ENCODE results near the gene KPNA3.

GRCh38 chr13:49664606-49665005 is 127.9 kb downstream of the KPNA3 start:
- TF ChIP-seq, protein P1, sequence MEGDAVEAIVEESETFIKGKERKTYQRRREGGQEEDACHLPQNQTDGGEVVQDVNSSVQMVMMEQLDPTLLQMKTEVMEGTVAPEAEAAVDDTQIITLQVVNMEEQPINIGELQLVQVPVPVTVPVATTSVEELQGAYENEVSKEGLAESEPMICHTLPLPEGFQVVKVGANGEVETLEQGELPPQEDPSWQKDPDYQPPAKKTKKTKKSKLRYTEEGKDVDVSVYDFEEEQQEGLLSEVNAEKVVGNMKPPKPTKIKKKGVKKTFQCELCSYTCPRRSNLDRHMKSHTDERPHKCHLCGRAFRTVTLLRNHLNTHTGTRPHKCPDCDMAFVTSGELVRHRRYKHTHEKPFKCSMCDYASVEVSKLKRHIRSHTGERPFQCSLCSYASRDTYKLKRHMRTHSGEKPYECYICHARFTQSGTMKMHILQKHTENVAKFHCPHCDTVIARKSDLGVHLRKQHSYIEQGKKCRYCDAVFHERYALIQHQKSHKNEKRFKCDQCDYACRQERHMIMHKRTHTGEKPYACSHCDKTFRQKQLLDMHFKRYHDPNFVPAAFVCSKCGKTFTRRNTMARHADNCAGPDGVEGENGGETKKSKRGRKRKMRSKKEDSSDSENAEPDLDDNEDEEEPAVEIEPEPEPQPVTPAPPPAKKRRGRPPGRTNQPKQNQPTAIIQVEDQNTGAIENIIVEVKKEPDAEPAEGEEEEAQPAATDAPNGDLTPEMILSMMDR (IDR thresholded peaks at IDR 0.05) = no peak
- TF ChIP-seq POLR2A (IDR thresholded peaks at IDR 0.05) = no peak

All from ovary (tissue), 3 donors.